Vagina (tissue), 2 donors: ENCODE results near the gene GJD3.

Experiments used
- POLR2A ChIP-seq, 2 donors: fragments of 450-650 bp; IDR thresholded peaks; one replicate each; pipeline ENCODE4 v1.6.1; 2017; ENCODE audit warnings: antibody characterized with exemption in 2 of 2, mild to moderate bottlenecking in 2 of 2, moderate library complexity in 2 of 2
- POLR2AphosphoS5 ChIP-seq, 2 donors: sonication (generic); formaldehyde crosslinking; IDR thresholded peaks; one replicate each; pipeline ENCODE4 v1.9.0; 2017; ENCODE audit warnings: antibody characterized with exemption in 2 of 2, mild to moderate bottlenecking in 2 of 2, low read depth in 1 of 2; ENCODE audit not compliant: insufficient read depth in 1 of 2
- TF ChIP-seq, protein P1 (sequence below), 3 experiments: fragments of 450-650 bp in 2 of 3; fragments of 200-600 bp in 1 of 3; sonication (generic) in 1 of 3; IDR thresholded peaks; one replicate each; pipeline ENCODE4 v1.5.1; 2017 to 2019; ENCODE audit warnings: antibody characterized with exemption in 3 of 3, mild to moderate bottlenecking in 2 of 3, moderate library complexity in 2 of 3

DNA sequence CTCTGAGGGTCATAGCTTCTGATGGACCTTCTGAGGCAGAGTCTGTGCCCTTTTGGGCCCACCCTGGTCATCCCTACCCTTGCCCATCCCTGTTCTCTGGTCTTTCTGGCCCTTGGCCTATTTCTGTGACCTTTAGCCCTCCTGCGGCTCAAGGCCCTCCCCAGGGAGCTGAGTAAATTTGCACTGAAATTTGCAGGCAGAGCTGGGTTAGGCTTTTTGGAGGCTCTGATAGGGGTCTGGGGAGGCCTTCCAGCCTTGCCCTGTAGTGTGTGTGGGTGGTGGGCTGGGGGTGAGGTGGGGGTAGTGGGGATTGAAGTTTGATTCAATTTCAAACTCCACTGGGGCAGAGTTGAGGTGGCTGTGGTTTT is 37.7 kb downstream of the GJD3 start:
- TF ChIP-seq, protein P1, sequence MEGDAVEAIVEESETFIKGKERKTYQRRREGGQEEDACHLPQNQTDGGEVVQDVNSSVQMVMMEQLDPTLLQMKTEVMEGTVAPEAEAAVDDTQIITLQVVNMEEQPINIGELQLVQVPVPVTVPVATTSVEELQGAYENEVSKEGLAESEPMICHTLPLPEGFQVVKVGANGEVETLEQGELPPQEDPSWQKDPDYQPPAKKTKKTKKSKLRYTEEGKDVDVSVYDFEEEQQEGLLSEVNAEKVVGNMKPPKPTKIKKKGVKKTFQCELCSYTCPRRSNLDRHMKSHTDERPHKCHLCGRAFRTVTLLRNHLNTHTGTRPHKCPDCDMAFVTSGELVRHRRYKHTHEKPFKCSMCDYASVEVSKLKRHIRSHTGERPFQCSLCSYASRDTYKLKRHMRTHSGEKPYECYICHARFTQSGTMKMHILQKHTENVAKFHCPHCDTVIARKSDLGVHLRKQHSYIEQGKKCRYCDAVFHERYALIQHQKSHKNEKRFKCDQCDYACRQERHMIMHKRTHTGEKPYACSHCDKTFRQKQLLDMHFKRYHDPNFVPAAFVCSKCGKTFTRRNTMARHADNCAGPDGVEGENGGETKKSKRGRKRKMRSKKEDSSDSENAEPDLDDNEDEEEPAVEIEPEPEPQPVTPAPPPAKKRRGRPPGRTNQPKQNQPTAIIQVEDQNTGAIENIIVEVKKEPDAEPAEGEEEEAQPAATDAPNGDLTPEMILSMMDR (IDR thresholded peaks at IDR 0.05), result no peak
- TF ChIP-seq POLR2A (IDR thresholded peaks at IDR 0.05) (no peak), POLR2AphosphoS5 (IDR thresholded peaks at IDR 0.05; ENCODE audit: insufficient read depth in 1 of 2, low read depth in 1 of 2) (no peak)
